Liver (tissue), 9 donors: ENCODE data around the gene PPP1R16B. TPM values are rescaled to one million over a fixed set of nuclear protein-coding genes. Genes with fewer than 3 reads are reported as not detected.

Experiments used
- DNase-seq: peaks from one replicate; pipeline ENCODE4 v3.0.0-alpha.2; 2017; ENCODE audit warnings: low spot score
- H3K27ac ChIP-seq, 2 donors: one replicate each; pipeline ENCODE4 v1.7.0; 2013; ENCODE audit warnings: inconsistent platforms in 2 of 2, low read length in 2 of 2, control low read depth in 1 of 2, low read depth in 1 of 2, mild to moderate bottlenecking in 1 of 2
- H3K27me3 ChIP-seq, 4 donors: one replicate each; pipeline versions ENCODE4 v1.6.1 to v1.7.0; 2013; ENCODE audit warnings: low read length in 3 of 4, inconsistent platforms in 1 of 4, mild to moderate bottlenecking in 1 of 4, moderate library complexity in 1 of 4; ENCODE audit not compliant: control insufficient read depth in 4 of 4, insufficient read depth in 4 of 4
- H3K36me3 ChIP-seq, 4 donors: one replicate each; pipeline versions ENCODE4 v1.6.1 to v1.7.0; 2013; ENCODE audit warnings: low read length in 3 of 4, mild to moderate bottlenecking in 3 of 4, low read depth in 1 of 4, moderate library complexity in 1 of 4; ENCODE audit not compliant: control insufficient read depth in 4 of 4, insufficient read depth in 3 of 4
- H3K4me1 ChIP-seq, 4 donors: one replicate each; pipeline versions ENCODE4 v1.6.1 to v1.7.0; 2013; ENCODE audit warnings: low read length in 3 of 4, mild to moderate bottlenecking in 3 of 4, moderate library complexity in 1 of 4; ENCODE audit not compliant: control insufficient read depth in 4 of 4, insufficient read depth in 4 of 4
- H3K4me3 ChIP-seq, 3 donors: one replicate each; pipeline versions ENCODE4 v1.6.1 to v1.7.0; 2013; ENCODE audit warnings: low read length in 3 of 3, control low read depth in 1 of 3, low read depth in 1 of 3, mild to moderate bottlenecking in 1 of 3
- H3K9ac ChIP-seq, 2 donors: one replicate each; pipeline ENCODE4 v1.7.0; 2013; ENCODE audit warnings: low read length in 2 of 2, mild to moderate bottlenecking in 2 of 2, moderate library complexity in 2 of 2, control low read depth in 1 of 2, low read depth in 1 of 2
- H3K9me3 ChIP-seq, 4 donors: one replicate each; pipeline versions ENCODE4 v1.6.1 to v1.7.0; 2013; ENCODE audit warnings: low read length in 3 of 4; ENCODE audit not compliant: control insufficient read depth in 4 of 4
- FOXA1 ChIP-seq: IDR thresholded peaks from 2 replicates; pipeline ENCODE4 v1.6.1; 2016; ENCODE audit warnings: antibody characterized with exemption
- FOXA2 ChIP-seq: IDR thresholded peaks from 2 replicates; pipeline ENCODE4 v1.6.1; 2016; ENCODE audit warnings: antibody characterized with exemption
- GABPA ChIP-seq, 2 donors: IDR thresholded peaks in 1 of 2; conservative IDR thresholded peaks in 1 of 2; 2 replicates each; pipeline ENCODE4 v1.6.1; 2016; ENCODE audit warnings: antibody characterized with exemption in 2 of 2, mild to moderate bottlenecking in 1 of 2, moderate library complexity in 1 of 2
- HNF4A ChIP-seq, 2 donors: conservative IDR thresholded peaks; 2 replicates each; pipeline ENCODE4 v1.6.1; 2016; ENCODE audit warnings: antibody characterized with exemption in 2 of 2, mild to moderate bottlenecking in 2 of 2
- HNF4G ChIP-seq: IDR thresholded peaks from 2 replicates; pipeline ENCODE4 v1.6.1; 2016; ENCODE audit warnings: antibody characterized with exemption
- JUND ChIP-seq, 2 donors: IDR thresholded peaks; 2 replicates each; pipeline ENCODE4 v1.6.1; 2016; ENCODE audit warnings: antibody characterized with exemption in 2 of 2
- NR2F2 ChIP-seq: IDR thresholded peaks from 2 replicates; pipeline ENCODE4 v1.6.1; 2016; ENCODE audit warnings: antibody characterized with exemption
- RAD21 ChIP-seq, 2 donors: IDR thresholded peaks; 2 replicates each; pipeline ENCODE4 v1.6.1; 2016; ENCODE audit warnings: antibody characterized with exemption in 2 of 2, mild to moderate bottlenecking in 2 of 2
- REST ChIP-seq: IDR thresholded peaks from 2 replicates; pipeline ENCODE4 v1.6.1; 2016; ENCODE audit warnings: antibody characterized with exemption, mild to moderate bottlenecking
- RXRA ChIP-seq, 2 donors: IDR thresholded peaks; 2 replicates each; pipeline ENCODE4 v1.6.1; 2017 to 2018; ENCODE audit warnings: antibody characterized with exemption in 2 of 2, mild to moderate bottlenecking in 1 of 2
- SP1 ChIP-seq: IDR thresholded peaks from 2 replicates; pipeline ENCODE4 v1.6.1; 2018; ENCODE audit warnings: antibody characterized with exemption, mild to moderate bottlenecking
- TAF1 ChIP-seq: conservative IDR thresholded peaks from 2 replicates; pipeline ENCODE4 v1.6.1; 2016; ENCODE audit warnings: antibody characterized with exemption, mild to moderate bottlenecking
- YY1 ChIP-seq: IDR thresholded peaks from 2 replicates; pipeline ENCODE4 v1.6.1; 2016; ENCODE audit warnings: antibody characterized with exemption, mild to moderate bottlenecking
- ZBTB33 ChIP-seq: IDR thresholded peaks from 2 replicates; pipeline ENCODE4 v1.6.1; 2016; ENCODE audit warnings: antibody characterized with exemption
- whole genome bisulfite sequencing: extraction: QIAGEN DNeasy Blood & Tissue Kit; methylation state at CpG from one replicate; pipeline ENCODE4 v1.1.7; 2013; 5-methylcytosine and 5-hydroxymethylcytosine counted together
- polyA plus RNA-seq, 2 donors: library from polyadenylated mRNA; stranded (reverse) in 1 of 2; unstranded in 1 of 2; fragments of 200-250 nt in 1 of 2; fragments of >200 nt in 1 of 2; fragmentation: Nextera tagmentation in 1 of 2; extraction: Ambion mirVana in 1 of 2; gene quantifications; one replicate each; pipeline versions ENCODE4 v1.2.1 to v1.2.3, GENCODE V29; 2013 to 2015
- total RNA-seq, 2 donors: library from RNA; depleted of rRNA; stranded (reverse); fragments of >200 nt; gene quantifications; one replicate each; pipeline ENCODE4 v1.2.3, GENCODE V29; 2014
- TF ChIP-seq, protein P1 (sequence below): IDR thresholded peaks from 2 replicates; pipeline ENCODE4 v1.6.1; 2016; ENCODE audit warnings: antibody characterized with exemption
- TF ChIP-seq, protein P2 (sequence below): IDR thresholded peaks from 2 replicates; pipeline ENCODE4 v1.6.1; 2016; ENCODE audit warnings: antibody characterized with exemption
- donor health status: healthy.
- donor health status: healthy.
- donor health status: healthy.
- donor health status: healthy.
- donor health status: healthy.

Gene PPP1R16B
- total and polyA plus RNA-seq, 4 donors = 0.84 to 5.7 (median 1.2) TPM

GRCh38 chr20:38963745-38964144, 158.2 kb downstream of the PPP1R16B start:
- peaks cover 2 to 20% (median 17%) of the 10 kb centered on the region in 4 donors for H3K4me1 ChIP-seq
- DNase-seq = no peak
- H3K27me3 ChIP-seq = no peaks in the 10 kb centered on the region
- no peak overlapping the region for H3K27ac ChIP-seq
- no peak overlapping the region for H3K9ac ChIP-seq
- no peaks in the 10 kb centered on the region for H3K36me3 ChIP-seq
- H3K9me3 ChIP-seq = no peaks in the 10 kb centered on the region
- TF ChIP-seq HNF4G (no peak), RAD21 (IDR thresholded peaks at IDR 0.05) (no peak), SP1 (no peak), ZBTB33 (no peak)
- H3K4me3 ChIP-seq = no peak overlapping the region

DNA sequence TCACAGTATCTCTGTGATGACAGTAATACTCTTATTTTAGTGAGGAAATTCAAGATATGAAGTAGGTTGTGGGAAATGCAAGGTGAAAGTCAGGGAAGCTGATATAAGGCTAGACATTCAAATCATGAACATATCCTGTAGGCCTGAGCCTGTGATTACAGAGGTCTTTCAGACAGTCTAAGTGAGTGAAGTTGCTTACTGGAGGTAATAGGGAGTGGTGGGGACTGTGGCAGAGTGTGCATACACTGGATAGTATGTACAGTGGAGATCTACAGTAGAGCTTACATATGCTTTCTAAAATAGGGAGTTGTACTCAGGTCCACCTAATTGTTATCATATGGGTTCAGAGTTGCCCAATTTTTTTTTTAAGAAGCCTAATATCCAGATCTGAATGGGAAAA, 159.8 kb downstream of the PPP1R16B start:
- H3K9me3 ChIP-seq = no peaks in the 10 kb centered on the region
- no peaks in the 10 kb centered on the region for H3K27me3 ChIP-seq
- H3K27ac ChIP-seq = no peak overlapping the region
- H3K9ac ChIP-seq = no peak overlapping the region
- peaks cover 0 to 4% (median 2%) of the 10 kb centered on the region in 4 donors for H3K36me3 ChIP-seq
- H3K4me1 ChIP-seq = peaks cover 2 to 20% (median 17%) of the 10 kb centered on the region in 4 donors
- TF ChIP-seq ZBTB33 (no peak), RAD21 (IDR thresholded peaks at IDR 0.05) (no peak), JUND (IDR thresholded peaks at IDR 0.05) (no peak), YY1 (no peak), NR2F2 (no peak)
- DNase-seq = no peak
- no peak overlapping the region for H3K4me3 ChIP-seq

- Histone ChIP-seq H3K36me3 (peaks cover 0 to 8% (median 5%) of the 10 kb centered on the region in 4 donors), H3K27me3 (no peaks in the 10 kb centered on the region), H3K27ac (no peak overlapping the region), H3K4me1 (peaks cover 0 to 5% (median 4%) of the 10 kb centered on the region in 4 donors), H3K4me3 (no peak overlapping the region), H3K9ac (no peak overlapping the region), H3K9me3 (no peaks in the 10 kb centered on the region)
- WGBS = 95% methylated on average over 6 of the region's 6 CpGs
- TF ChIP-seq HNF4A (conservative IDR thresholded peaks at IDR 0.05) = no peak
- no peak for DNase-seq
Measured at GRCh38 chr20:38968090-38968489, 162.6 kb downstream of the PPP1R16B start.

- H3K27ac ChIP-seq = no peak overlapping the region
- DNase-seq = no peak
- TF ChIP-seq SP1 (no peak), RXRA (IDR thresholded peaks at IDR 0.05) (no peak), GABPA (IDR thresholded peaks at IDR 0.05 in 1 of 2, conservative IDR thresholded peaks at IDR 0.05 in 1 of 2) (no peak), FOXA2 (no peak), RAD21 (IDR thresholded peaks at IDR 0.05) (no peak), HNF4G (no peak), FOXA1 (no peak), TAF1 (no peak), YY1 (no peak), JUND (IDR thresholded peaks at IDR 0.05) (no peak), REST (no peak)
- TF ChIP-seq, protein P1, sequence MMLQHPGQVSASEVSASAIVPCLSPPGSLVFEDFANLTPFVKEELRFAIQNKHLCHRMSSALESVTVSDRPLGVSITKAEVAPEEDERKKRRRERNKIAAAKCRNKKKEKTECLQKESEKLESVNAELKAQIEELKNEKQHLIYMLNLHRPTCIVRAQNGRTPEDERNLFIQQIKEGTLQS = no peak
- TF ChIP-seq, protein P2, sequence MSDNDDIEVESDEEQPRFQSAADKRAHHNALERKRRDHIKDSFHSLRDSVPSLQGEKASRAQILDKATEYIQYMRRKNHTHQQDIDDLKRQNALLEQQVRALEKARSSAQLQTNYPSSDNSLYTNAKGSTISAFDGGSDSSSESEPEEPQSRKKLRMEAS = no peak
- peaks cover 0 to 14% (median 6%) of the 10 kb centered on the region in 4 donors for H3K36me3 ChIP-seq
- 76% methylated on average over 4 of the region's 4 CpGs for WGBS
- H3K9ac ChIP-seq = no peak overlapping the region
- no peaks in the 10 kb centered on the region for H3K27me3 ChIP-seq
- no peaks in the 10 kb centered on the region for H3K9me3 ChIP-seq
- H3K4me1 ChIP-seq = no peaks in the 10 kb centered on the region
- no peak overlapping the region for H3K4me3 ChIP-seq
Measured at GRCh38 chr20:38969708-38970107, 164.2 kb downstream of the PPP1R16B start.
